Adipose tissue (tissue), 3 donors: ENCODE results near the gene NPHS2. TPM values are rescaled to one million over a fixed set of nuclear protein-coding genes. Genes with fewer than 3 reads are reported as not detected.
"Not testable (repeated sequence)": the region's sequence is repeated elsewhere in the genome, so short reads cannot be mapped to it uniquely, and the experiment has no call there.

Experiments used
- H3K27ac ChIP-seq: one replicate; pipeline ENCODE4 v1.5.1; 2013; ENCODE audit warnings: low read depth, low read length
- WGBS, 3 donors: extraction: QIAGEN DNeasy Blood & Tissue Kit; methylation state at CpG; one replicate each; pipeline ENCODE4 v1.1.7; 2013; 5-methylcytosine and 5-hydroxymethylcytosine counted together
- polyA plus RNA-seq, 3 donors: library from polyadenylated mRNA; stranded (reverse); fragments of 200-250 nt; gene quantifications; one replicate each; pipeline ENCODE4 v1.2.3, GENCODE V29; 2013
- donor health status: healthy with polysubstance abuse.
- donor health status: Bipolar disorder and iron deficiency.
- donor health status: healthy.

The NPHS2 gene
- polyA plus RNA-seq, 3 donors: not detected

DNA sequence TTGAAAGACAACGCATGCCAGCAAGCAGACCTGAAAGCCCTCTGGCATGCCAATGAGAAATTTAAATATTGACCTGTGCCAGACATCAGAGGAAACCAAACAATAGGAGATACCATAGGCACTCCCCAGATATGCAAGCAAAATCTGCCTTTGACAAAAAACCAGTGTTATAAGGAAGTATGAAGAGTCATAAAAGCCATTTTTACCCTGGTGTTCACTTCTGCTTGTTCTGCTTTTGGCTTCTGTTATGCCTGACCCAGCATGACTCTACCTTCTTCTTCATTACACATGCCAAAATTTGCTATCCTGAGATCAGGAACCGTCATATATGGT lies 26.4 kb downstream of the NPHS2 start:
- H3K27ac ChIP-seq: no peak overlapping the region
- 60 to 86% (median 73%) methylated on average over 2 of the region's 2 CpGs for WGBS, 3 donors

DNA sequence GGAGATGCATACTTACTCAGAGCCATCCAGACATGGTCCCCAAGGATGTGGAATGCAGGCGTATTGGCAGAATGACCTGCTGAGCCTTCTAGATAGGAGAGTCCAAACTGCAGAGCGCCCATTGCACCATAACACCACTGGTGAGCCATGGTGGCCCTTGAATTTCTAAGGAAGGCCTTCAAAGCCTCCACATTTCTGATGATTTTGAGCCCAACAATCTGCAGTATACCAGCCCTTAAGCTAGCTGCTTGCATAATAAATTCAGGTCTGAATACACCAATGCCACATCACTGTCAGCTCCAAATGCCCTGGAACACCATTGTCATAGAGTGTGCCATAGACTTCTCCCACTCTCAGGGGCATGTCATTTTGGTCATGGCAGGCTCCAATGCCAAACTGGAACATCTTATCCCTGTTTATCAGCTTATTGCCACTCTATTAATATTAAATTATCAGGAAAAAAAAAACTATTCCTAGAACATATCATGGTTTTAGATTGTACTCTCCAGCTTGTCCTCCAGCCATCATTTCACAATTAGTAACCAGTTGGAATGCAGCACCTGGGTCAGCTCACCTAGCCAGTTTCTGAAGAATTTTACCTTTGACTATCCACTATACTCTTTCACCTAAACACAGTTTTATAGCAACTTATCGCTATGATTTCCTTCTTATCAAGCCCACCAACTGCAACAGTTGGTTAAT lies 26.9 kb downstream of the NPHS2 start:
- no peak overlapping the region for H3K27ac ChIP-seq
- WGBS, 3 donors: 50 to 67% (median 63%) methylated on average over 3 of the region's 3 CpGs

DNA sequence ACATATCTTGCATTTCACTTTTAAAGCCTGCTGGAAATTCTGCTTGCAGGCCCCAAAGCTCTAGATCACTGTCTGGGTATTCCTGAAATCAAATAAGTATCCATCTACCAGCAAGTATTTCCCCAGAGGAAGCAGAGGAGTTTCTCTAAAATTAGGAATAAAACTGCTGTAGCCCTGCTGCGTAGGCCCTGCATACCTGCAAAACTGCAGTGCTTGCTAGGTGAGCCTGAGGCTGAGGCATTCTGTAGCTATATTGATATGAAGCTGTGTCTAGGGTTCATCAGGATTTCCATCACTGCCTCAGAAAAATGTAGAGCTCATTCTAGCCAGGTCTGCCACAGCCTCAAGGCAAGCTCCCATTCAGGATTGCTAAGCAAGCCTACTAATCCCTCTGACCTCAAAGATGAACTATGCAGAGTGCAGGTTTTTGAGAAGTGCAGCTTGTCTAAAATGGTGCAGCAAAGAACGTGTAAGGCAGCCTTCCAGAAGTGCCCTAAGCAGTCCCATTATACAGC lies 28.7 kb downstream of the NPHS2 start:
- H3K27ac ChIP-seq: no peak overlapping the region
- 71 to 92% (median 74%) methylated on average over 2 of the region's 2 CpGs for WGBS, 3 donors

DNA sequence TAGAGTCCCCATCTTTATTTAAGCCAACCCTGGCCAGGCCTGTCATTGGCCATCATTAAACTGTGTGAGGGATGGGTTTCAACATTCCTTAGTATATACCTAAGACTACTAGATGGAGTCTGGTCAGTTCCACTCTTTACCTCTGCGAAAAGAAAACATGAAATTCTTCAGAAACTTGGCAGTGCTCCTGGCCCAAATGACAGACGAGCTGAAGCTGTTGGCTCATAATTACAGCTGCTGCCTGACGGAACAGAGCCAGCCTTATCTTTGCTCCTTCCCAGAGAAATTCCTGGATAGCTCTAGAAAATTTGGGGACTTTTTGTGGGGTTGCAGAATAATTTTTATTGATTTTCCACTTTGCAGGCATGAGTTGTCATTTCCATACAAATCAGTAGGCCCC lies 30.4 kb downstream of the NPHS2 start:
- WGBS, 3 donors: 28 to 58% (median 37%) methylated on average over 3 of the region's 3 CpGs
- no peak overlapping the region for H3K27ac ChIP-seq

GRCh38 chr1:179541774-179542173 lies 34.0 kb downstream of the NPHS2 start:
- H3K27ac ChIP-seq: no peak overlapping the region
- 75 to 78% (median 78%) methylated on average over 2 of the region's 2 CpGs for WGBS, 3 donors

GRCh38 chr1:179530352-179530751 lies 45.4 kb downstream of the NPHS2 start:
- WGBS, 3 donors: 60 to 85% (median 64%) methylated on average over 1 of the region's 1 CpG
- no peak overlapping the region for H3K27ac ChIP-seq

DNA sequence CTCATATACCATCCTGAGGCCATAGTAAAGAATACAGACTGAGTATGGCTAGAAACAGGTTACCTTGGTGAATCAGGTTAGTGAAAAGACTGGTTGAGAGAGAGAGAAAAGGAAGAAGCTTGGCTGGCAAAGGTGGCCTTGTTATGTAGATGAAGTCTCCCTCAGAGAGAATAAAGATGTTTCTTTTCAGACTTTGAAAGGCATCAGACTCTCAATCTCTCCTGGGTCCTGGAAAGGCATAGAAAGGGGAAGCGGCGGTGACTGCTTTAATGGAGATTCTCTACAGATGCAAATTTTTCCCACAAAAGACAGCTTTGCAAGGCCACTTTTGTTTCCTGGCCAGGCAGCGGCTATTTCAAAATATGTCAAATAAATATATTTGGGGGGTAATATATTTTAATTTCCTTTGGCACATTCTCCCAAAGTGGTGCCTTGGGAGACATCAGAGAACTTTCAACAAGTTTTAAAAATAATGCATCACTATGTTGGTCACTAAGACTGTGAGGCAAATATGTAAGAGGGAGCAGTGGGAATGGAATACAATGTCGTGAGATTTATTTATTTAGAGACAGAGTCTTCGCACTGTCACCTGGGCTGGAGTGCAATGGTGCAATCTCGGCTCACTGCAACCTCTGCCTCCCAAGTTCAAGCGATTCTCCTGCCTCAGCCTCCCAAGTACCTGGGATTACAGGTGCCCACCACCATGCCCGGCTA lies 46.1 kb downstream of the NPHS2 start:
- 69 to 78% (median 75%) methylated on average over 8 of the region's 8 CpGs for WGBS, 3 donors
- H3K27ac ChIP-seq: no peak overlapping the region

DNA sequence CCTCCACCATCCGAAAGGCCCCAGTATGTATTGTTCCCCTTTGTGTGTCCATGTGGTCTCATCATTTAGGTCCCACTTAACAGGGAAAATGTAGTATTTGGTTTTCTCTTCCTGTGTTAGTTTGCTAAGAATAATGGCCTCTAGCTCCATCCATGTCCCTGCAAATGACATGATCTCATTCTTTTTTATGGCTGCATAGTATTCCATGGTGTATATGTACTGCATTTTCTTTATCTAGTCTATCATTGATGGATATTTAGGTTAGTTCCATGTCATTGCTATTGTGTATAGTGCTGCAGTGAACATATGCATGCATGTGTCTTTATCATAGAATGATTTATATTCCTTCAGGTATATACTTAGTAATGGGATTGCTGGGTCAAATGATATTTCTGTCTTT lies 57.2 kb downstream of the NPHS2 start:
- H3K27ac ChIP-seq: not testable (repeated sequence)
- 96% methylated on average over 1 of the region's 1 CpG for WGBS, 3 donors

- 70 to 72% (median 71%) methylated on average over 11 of the region's 11 CpGs for WGBS, 3 donors
- H3K27ac ChIP-seq: no peak overlapping the region
Observed at GRCh38 chr1:179516976-179517705, 58.6 kb downstream of the NPHS2 start.

GRCh38 chr1:179510038-179510437 lies 65.7 kb downstream of the NPHS2 start:
- WGBS, 3 donors: 33 to 58% (median 35%) methylated on average over 2 of the region's 2 CpGs
- no peak overlapping the region for H3K27ac ChIP-seq

GRCh38 chr1:179509384-179509783 lies 66.4 kb downstream of the NPHS2 start:
- WGBS, 3 donors: 76 to 86% (median 82%) methylated on average over 4 of the region's 4 CpGs
- H3K27ac ChIP-seq: no peak overlapping the region

DNA sequence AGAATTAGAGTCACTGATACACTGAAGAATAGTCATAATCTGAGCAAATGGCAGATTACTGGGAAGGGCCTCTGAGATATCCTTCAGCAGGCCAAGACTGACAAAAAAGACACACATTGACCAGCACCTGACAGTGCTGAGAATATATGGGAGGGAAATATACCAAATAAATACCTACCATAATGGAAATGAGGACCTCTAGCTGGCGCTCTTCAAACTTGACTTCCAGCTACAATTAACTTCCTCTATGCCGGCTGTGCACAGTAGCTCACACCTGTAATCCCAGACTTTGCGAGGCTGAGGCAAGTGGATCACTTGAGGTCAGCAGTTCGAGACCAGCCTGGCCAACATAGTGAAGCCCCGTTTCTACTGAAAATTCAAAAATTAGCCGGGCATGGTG lies 69.5 kb downstream of the NPHS2 start:
- H3K27ac ChIP-seq: no peak overlapping the region
- WGBS, 3 donors: 90 to 93% (median 90%) methylated on average over 6 of the region's 6 CpGs

Other genes with a start within 250 kb of the NPHS2 start
- gene AXDND1, start 210.0 kb downstream of the NPHS2 start, polyA plus RNA-seq: under 1 TPM in 2 of 3 donors, not detected in 1; 0.15 to 0.28 TPM
- gene TDRD5, start 15.9 kb upstream of the NPHS2 start, polyA plus RNA-seq: under 1 TPM; 0.15 to 0.67 (median 0.31) TPM
- gene FAM163A, start 167.3 kb upstream of the NPHS2 start, polyA plus RNA-seq: under 1 TPM; 0.05 to 0.22 (median 0.06) TPM